Prostate gland (tissue), 2 donors: ENCODE results near the gene SMC4. TPM values are rescaled to one million over a fixed set of nuclear protein-coding genes. Genes with fewer than 3 reads are reported as not detected.

Source experiments
- DNase-seq: peaks from one replicate; pipeline ENCODE4 v3.0.0-alpha.2; 2019; ENCODE audit warnings: low spot score
- H3K27ac ChIP-seq, 2 donors: fragments of 200-600 bp; sonication (generic); 2 replicates each; pipeline ENCODE4 v1.5.1; 2017 to 2019
- H3K27me3 ChIP-seq: fragments of 200-600 bp; sonication (generic); replicated peaks from 2 replicates; pipeline ENCODE4 v1.5.1; 2019; ENCODE audit not compliant: insufficient read depth
- H3K36me3 ChIP-seq, 2 donors: fragments of 200-600 bp; sonication (generic); 1 replicate in 1 of 2; 2 replicates in 1 of 2; pipeline versions ENCODE4 v1.5.1 to v1.8.1; 2017 to 2019
- H3K4me1 ChIP-seq: fragments of 200-600 bp; sonication (generic); replicated peaks from 2 replicates; pipeline ENCODE4 v1.5.1; 2019
- H3K4me3 ChIP-seq, 2 donors: fragments of 200-600 bp; sonication (generic); 2 replicates each; pipeline ENCODE4 v1.5.1; 2017 to 2019
- H3K9me3 ChIP-seq: fragments of 200-600 bp; sonication (generic); 2 replicates; pipeline ENCODE4 v1.5.1; 2017
- POLR2A ChIP-seq: fragments of 450-650 bp; IDR thresholded peaks from one replicate; pipeline ENCODE4 v1.6.1; 2016; ENCODE audit warnings: antibody characterized with exemption, mild to moderate bottlenecking
- POLR2AphosphoS5 ChIP-seq: sonication (generic); formaldehyde crosslinking; IDR thresholded peaks from one replicate; pipeline ENCODE4 v1.6.1; 2017; ENCODE audit warnings: antibody characterized with exemption
- WGBS: methylation state at CpG from one replicate; pipeline ENCODE4 v1.1.5; 2018; 5-methylcytosine and 5-hydroxymethylcytosine counted together
- intact Hi-C: fragments of 100-400 bp; cut with DNase I; formaldehyde crosslinking; loops from one replicate; pipeline ENCODE4 v1.14.2; 2022
- total RNA-seq, 2 donors: library from RNA; depleted of rRNA; stranded (reverse); fragments of >200 nt; gene quantifications; one replicate each; pipeline ENCODE4 v1.1.0, GENCODE V29; 2016
- TF ChIP-seq, protein P1 (sequence below), 4 experiments: fragments of 200-600 bp in 2 of 4; fragments of 450-650 bp in 2 of 4; sonication (generic) in 2 of 4; IDR thresholded peaks; 1 replicate in 3 of 4; 2 replicates in 1 of 4; pipeline ENCODE4 v1.5.1; 2016 to 2019; ENCODE audit warnings: antibody characterized with exemption in 4 of 4, mild to moderate bottlenecking in 2 of 4, moderate library complexity in 2 of 4

SMC4 gene
- total RNA-seq, 2 donors from 2014 or later = 13.8 to 40.4 TPM

DNA sequence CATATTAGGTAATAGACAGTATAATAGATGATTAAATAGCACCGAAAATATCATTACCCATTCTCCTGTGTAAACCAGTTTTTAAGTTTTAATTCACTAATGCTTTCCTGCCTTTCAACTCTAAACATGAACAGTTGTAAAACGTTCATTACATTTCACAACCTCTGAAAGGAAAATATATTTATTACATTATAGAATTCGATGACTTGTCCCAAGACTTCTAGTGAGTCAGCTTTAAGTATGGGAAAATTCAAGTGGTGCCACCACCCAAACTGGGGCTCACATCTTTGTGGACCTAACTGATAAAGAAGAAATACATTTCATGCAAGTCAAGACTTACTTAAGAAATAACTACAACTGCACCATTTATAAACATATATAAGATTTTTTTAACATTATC, 48.1 kb downstream of the SMC4 start:
- WGBS = 30% methylated on average over 3 of the region's 3 CpGs
- Histone ChIP-seq H3K36me3 (no peaks in the 10 kb centered on the region), H3K4me1 (no peaks in the 10 kb centered on the region), H3K27ac (no peak overlapping the region), H3K9me3 (no peaks in the 10 kb centered on the region), H3K4me3 (no peak overlapping the region), H3K27me3 (no peaks in the 10 kb centered on the region)
- TF ChIP-seq POLR2A = no peak
- TF ChIP-seq, protein P1, sequence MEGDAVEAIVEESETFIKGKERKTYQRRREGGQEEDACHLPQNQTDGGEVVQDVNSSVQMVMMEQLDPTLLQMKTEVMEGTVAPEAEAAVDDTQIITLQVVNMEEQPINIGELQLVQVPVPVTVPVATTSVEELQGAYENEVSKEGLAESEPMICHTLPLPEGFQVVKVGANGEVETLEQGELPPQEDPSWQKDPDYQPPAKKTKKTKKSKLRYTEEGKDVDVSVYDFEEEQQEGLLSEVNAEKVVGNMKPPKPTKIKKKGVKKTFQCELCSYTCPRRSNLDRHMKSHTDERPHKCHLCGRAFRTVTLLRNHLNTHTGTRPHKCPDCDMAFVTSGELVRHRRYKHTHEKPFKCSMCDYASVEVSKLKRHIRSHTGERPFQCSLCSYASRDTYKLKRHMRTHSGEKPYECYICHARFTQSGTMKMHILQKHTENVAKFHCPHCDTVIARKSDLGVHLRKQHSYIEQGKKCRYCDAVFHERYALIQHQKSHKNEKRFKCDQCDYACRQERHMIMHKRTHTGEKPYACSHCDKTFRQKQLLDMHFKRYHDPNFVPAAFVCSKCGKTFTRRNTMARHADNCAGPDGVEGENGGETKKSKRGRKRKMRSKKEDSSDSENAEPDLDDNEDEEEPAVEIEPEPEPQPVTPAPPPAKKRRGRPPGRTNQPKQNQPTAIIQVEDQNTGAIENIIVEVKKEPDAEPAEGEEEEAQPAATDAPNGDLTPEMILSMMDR (IDR thresholded peaks at IDR 0.05) = no peak
- TF ChIP-seq POLR2AphosphoS5 = no peak
- DNase-seq = no peak
- intact Hi-C loops = no loop called here

DNA sequence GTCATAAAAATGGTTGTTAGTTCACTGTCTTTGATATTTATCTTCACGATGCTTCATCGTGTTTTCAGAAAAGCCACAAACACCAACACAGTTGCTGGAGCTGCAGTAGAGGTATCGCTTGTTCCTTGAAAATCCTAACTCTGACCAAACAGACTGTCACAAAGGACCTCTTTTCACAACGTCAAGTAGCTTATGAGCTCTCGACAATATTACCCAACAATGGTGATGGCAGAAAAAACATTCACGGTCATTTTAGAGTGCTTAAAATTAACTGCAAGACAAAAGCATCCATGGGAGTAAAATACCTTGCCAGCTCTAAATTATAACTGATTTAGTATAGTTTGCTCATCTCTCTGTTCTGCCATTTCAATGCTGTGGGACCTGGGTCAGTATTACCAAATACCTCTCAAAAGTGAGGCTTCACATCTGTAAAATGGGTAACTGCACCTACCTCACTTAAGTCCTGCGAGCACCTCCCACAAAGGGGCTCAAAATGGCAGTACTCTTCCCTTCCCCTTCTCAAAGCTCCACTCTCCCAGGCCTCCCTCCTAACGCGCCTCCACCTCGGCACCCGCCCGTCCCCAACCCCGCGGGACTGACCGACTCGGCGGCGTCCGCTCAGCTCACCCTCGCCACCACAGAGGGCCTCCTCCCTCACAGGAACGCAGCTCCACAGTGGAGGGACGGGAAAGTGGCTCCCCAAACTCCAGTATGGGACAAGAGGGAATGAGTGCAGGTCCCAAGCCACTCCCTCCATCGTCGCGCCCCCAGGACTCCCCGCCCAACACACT, 49.6 kb downstream of the SMC4 start:
- Histone ChIP-seq H3K4me1 (no peaks in the 10 kb centered on the region), H3K27ac (peak overlapping the region; percentile 50 to 88), H3K27me3 (no peaks in the 10 kb centered on the region), H3K9me3 (no peaks in the 10 kb centered on the region), H3K4me3 (peak overlapping the region; percentile 37 to 46), H3K36me3 (no peaks in the 10 kb centered on the region)
- WGBS = under 1% methylated on average over 23 of the region's 26 CpGs
- DNase-seq = no peak
- TF ChIP-seq, protein P1 (IDR thresholded peaks at IDR 0.05) = no peak
- TF ChIP-seq POLR2A (no peak), POLR2AphosphoS5 (no peak)
- intact Hi-C loops = no loop called here

DNA sequence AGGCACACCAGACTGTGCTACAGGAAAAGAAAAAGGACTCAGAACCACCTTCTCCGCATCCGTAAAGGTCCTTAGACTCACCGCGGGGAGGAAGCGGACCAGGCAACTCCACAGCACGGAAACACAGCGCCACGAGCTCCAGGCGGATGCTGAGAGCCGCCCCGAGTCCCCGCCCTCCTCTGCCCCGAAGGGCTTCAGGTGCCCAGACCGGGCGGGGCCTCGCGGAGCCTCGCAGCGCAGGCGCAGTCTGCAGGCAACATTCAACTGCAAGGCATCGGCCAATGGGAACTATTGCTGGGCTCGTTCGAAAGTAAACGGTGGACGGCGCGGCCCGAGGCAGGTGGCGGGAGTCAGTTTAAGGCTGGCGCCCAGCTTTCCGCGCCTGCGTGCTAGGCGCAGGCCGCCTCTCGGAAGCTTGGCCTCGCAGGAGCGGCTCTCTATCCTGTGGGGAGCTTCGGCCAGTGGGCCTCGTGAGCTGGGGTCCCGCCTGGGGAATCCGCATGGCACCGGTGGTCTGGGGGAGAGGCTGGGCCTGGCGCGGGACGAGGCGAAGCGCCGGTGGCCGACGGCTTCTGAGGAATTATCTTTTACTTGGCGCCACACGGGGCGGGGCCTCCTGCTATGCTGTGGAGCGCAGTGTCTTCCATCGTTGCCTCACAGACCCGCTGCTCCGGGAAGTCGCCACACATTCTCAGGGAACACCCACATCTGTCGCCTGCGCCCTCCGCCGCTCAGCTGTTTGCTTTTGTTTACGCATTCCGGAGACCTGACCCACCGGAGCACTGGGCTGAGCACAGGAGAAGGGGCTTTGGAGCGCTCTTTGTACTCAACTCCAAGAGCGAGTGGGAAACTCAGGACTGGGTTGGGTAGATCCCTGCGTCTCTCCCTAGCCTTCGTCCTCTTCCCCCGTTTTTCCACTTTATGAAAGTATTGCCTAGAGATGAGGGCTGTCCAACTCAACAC, 50.5 kb downstream of the SMC4 start, which contains the start of gene TRIM59:
TSS of gene TRIM59 (minus strand) at position 151 of the 963 bp plus-strand sequence. CDS start 10,603 bp downstream, outside the sequence.
- Histone ChIP-seq H3K36me3 (no peaks in the 10 kb centered on the region), H3K27ac (peak within 1 kb of the TSS; percentile 50 to 88), H3K9me3 (no peaks in the 10 kb centered on the region), H3K4me1 (no peaks in the 10 kb centered on the region), H3K27me3 (no peaks in the 10 kb centered on the region), H3K4me3 (peak within 1 kb of the TSS; percentile 37 to 46)
- intact Hi-C loops = no loop called here
- TF ChIP-seq, protein P1 (IDR thresholded peaks at IDR 0.05) = no peak
- TF ChIP-seq POLR2A (peak; percentile 65), POLR2AphosphoS5 (peak; percentile 80)
- peak; percentile 89 for DNase-seq
- WGBS = 16% methylated on average over 46 of the region's 71 CpGs

DNA sequence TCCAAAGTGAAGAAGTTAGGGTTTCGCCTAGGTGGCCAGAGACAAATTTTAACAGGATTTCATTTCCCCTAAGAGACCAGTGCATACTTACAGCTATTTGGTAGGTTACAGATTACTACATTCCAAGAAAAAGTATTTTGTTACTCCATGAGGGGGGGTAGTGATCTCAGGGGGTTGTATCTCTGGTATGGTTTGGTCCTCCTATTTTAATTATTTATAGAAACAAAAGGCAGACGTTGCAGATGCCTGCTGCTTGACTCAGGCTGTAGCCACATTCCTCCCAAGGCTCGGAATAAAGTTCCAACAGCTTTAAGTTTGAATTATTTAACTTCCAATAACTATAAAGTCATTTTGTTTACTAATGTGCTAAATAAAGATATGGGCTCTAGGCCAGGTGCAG, 51.4 kb downstream of the SMC4 start:
- no peak for TF ChIP-seq POLR2A
- TF ChIP-seq, protein P1 (IDR thresholded peaks at IDR 0.05) = no peak
- TF ChIP-seq POLR2AphosphoS5 = no peak
- no peak overlapping the region for H3K4me3 ChIP-seq
- DNase-seq = no peak
- no peaks in the 10 kb centered on the region for H3K36me3 ChIP-seq
- no peak overlapping the region for H3K27ac ChIP-seq
- intact Hi-C loops = no loop called here
- no peaks in the 10 kb centered on the region for H3K9me3 ChIP-seq
- H3K4me1 ChIP-seq = no peaks in the 10 kb centered on the region
- 54% methylated on average over 3 of the region's 3 CpGs for WGBS
- H3K27me3 ChIP-seq = no peaks in the 10 kb centered on the region
